Posterior vena cava (tissue), 2 donors: Measurements from ENCODE around the gene PEDS1. TPM values are rescaled to one million over a fixed set of nuclear protein-coding genes. Genes with fewer than 3 reads are reported as not detected.
"Not testable (repeated sequence)": the region's sequence is repeated elsewhere in the genome, so short reads cannot be mapped to it uniquely, and the experiment has no call there.

Source experiments
- DNase-seq: peaks from one replicate; pipeline ENCODE4 v3.0.0-alpha.2; 2020; ENCODE audit warnings: low spot score
- intact Hi-C, 2 donors: fragments of 100-400 bp; cut with DNase I; formaldehyde crosslinking; loops; one replicate each; pipeline versions ENCODE4 v1.14.1 to v1.14.2; 2022 to 2023
- total RNA-seq, 2 donors: library from RNA; stranded (reverse); fragmentation: NEBNext Ultra II Directional; extraction: Animal tissue kit (Norgen Biotek cat#: 25700); gene quantifications; one replicate each; pipeline ENCODE4 v1.2.1, GENCODE V29; 2021
- donor health status: DM: yes; HTN: yes; CAD: no.
- donor health status: DM: yes; HTN: yes; CAD: no.

Gene PEDS1
- total RNA-seq, 2 donors from 2014 or later = 31.5 to 35.5 TPM

- DNase-seq = no peak
- intact Hi-C loops = no loop called here
Measured at GRCh38 chr20:50108556-50109235, 44.8 kb downstream of the PEDS1 start.

GRCh38 chr20:50107796-50108331 lies 45.7 kb downstream of the PEDS1 start:
- DNase-seq = peak; percentile 55
- intact Hi-C loops = no loop called here

- no peak for DNase-seq
- intact Hi-C loops = no loop called here
Measured at GRCh38 chr20:50107086-50107660, 46.4 kb downstream of the PEDS1 start.

GRCh38 chr20:50106669-50107068 lies 46.9 kb downstream of the PEDS1 start:
- intact Hi-C loops, DNase-seq: not testable (repeated sequence)

Other genes with a start within 250 kb of the PEDS1 start
- gene SPATA2, start 238.2 kb downstream of the PEDS1 start, total RNA-seq = 1 to 10 TPM; 4.5 TPM
- 10 to 100 TPM; 44.8 to 46.6 TPM for gene RNF114, start 217.3 kb downstream of the PEDS1 start, total RNA-seq
- gene SNAI1, start 170.7 kb downstream of the PEDS1 start, total RNA-seq = 1 to 10 TPM; 8.6 to 8.9 TPM
- gene UBE2V1, start 40.6 kb downstream of the PEDS1 start, total RNA-seq = 10 to 100 TPM; 77.0 to 89.4 TPM
- gene CEBPB, start 37.1 kb upstream of the PEDS1 start, total RNA-seq = 100 to 1,000 TPM in 1 of 2 donors, 10 to 100 TPM in 1; 95.5 to 170 TPM